KMS-11 (cell line): ENCODE measurements around the gene EMILIN2.

Experiments used
- H2AFZ ChIP-seq: fragments of 200-600 bp; sonication (generic); 2 replicates; pipeline ENCODE4 v1.6.1; 2016; ENCODE audit warnings: antibody characterized with exemption, mixed run types, low read depth
- H3K27ac ChIP-seq: fragments of 200-600 bp; sonication (generic); 2 replicates; pipeline ENCODE4 v1.6.1; 2016; ENCODE audit warnings: mild to moderate bottlenecking, mixed run types
- H3K27me3 ChIP-seq: fragments of 200-600 bp; sonication (generic); 2 replicates; pipeline ENCODE4 v1.6.1; 2017; ENCODE audit warnings: mild to moderate bottlenecking, low read depth, mixed run types, moderate library complexity; ENCODE audit not compliant: insufficient read depth
- H3K36me3 ChIP-seq: fragments of 200-600 bp; sonication (generic); 2 replicates; pipeline ENCODE4 v1.6.1; 2017; ENCODE audit warnings: mild to moderate bottlenecking, mixed run types; ENCODE audit not compliant: insufficient read depth
- H3K4me1 ChIP-seq: fragments of 200-600 bp; sonication (generic); 2 replicates; pipeline ENCODE4 v1.6.1; 2016; ENCODE audit warnings: mild to moderate bottlenecking, low read depth, mixed run types; ENCODE audit not compliant: poor library complexity, severe bottlenecking
- H3K4me2 ChIP-seq: fragments of 200-600 bp; sonication (generic); 2 replicates; pipeline ENCODE4 v1.7.0; 2016; ENCODE audit warnings: mild to moderate bottlenecking, mixed run types
- H3K4me3 ChIP-seq: fragments of 200-600 bp; sonication (generic); IDR thresholded peaks from 2 replicates; pipeline ENCODE4 v1.6.1; 2017; ENCODE audit warnings: low read depth, low read length, mixed read lengths; ENCODE audit not compliant: insufficient read depth
- H3K79me2 ChIP-seq: fragments of 200-600 bp; sonication (generic); 2 replicates; pipeline ENCODE4 v1.6.1; 2016; ENCODE audit warnings: low read depth, mixed run types; ENCODE audit not compliant: insufficient read depth
- H3K9ac ChIP-seq: fragments of 200-600 bp; sonication (generic); 2 replicates; pipeline ENCODE4 v1.6.1; 2016; ENCODE audit warnings: mild to moderate bottlenecking, mixed run types
- H4K20me1 ChIP-seq: fragments of 200-600 bp; sonication (generic); 2 replicates; pipeline ENCODE4 v1.6.1; 2016; ENCODE audit warnings: mild to moderate bottlenecking, mixed run types; ENCODE audit not compliant: insufficient read depth
- TF ChIP-seq, protein P1 (sequence below): fragments of 200-600 bp; sonication (generic); conservative IDR thresholded peaks from 2 replicates; pipeline ENCODE4 v1.6.1; 2017; ENCODE audit warnings: low read depth, mild to moderate bottlenecking, antibody characterized with exemption, low read length, moderate library complexity, mixed read lengths

Gene EMILIN2

DNA sequence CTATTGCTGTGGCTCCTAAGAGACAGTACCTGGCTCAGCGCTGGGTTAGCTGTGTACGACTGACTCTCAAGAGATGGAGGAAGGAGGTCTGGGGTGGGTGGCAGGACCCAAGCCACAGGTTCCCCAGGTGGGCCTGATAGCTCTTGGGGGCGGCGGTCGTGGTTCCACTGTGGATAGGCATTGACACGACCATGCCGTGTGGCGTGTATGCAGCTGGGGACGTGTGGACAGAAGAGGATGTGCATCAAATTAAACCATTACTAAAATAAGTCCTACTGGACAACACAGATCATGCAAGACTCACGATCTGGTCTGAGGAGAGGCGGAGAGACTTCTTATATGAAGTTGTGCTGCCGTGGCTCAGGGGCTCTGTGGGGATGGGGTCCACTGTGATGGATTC lies 78.1 kb downstream of the EMILIN2 start:
- no peak overlapping the region for H3K4me3 ChIP-seq
- H3K27me3 ChIP-seq: no peaks in the 10 kb centered on the region
- H3K36me3 ChIP-seq: no peaks in the 10 kb centered on the region
- no peak overlapping the region for H3K9ac ChIP-seq
- no peaks in the 10 kb centered on the region for H4K20me1 ChIP-seq
- no peak overlapping the region for H2AFZ ChIP-seq
- TF ChIP-seq, protein P1, sequence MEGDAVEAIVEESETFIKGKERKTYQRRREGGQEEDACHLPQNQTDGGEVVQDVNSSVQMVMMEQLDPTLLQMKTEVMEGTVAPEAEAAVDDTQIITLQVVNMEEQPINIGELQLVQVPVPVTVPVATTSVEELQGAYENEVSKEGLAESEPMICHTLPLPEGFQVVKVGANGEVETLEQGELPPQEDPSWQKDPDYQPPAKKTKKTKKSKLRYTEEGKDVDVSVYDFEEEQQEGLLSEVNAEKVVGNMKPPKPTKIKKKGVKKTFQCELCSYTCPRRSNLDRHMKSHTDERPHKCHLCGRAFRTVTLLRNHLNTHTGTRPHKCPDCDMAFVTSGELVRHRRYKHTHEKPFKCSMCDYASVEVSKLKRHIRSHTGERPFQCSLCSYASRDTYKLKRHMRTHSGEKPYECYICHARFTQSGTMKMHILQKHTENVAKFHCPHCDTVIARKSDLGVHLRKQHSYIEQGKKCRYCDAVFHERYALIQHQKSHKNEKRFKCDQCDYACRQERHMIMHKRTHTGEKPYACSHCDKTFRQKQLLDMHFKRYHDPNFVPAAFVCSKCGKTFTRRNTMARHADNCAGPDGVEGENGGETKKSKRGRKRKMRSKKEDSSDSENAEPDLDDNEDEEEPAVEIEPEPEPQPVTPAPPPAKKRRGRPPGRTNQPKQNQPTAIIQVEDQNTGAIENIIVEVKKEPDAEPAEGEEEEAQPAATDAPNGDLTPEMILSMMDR: no peak
- no peak overlapping the region for H3K27ac ChIP-seq
- H3K79me2 ChIP-seq: no peaks in the 10 kb centered on the region
- H3K4me2 ChIP-seq: no peak overlapping the region
- no peaks in the 10 kb centered on the region for H3K4me1 ChIP-seq

DNA sequence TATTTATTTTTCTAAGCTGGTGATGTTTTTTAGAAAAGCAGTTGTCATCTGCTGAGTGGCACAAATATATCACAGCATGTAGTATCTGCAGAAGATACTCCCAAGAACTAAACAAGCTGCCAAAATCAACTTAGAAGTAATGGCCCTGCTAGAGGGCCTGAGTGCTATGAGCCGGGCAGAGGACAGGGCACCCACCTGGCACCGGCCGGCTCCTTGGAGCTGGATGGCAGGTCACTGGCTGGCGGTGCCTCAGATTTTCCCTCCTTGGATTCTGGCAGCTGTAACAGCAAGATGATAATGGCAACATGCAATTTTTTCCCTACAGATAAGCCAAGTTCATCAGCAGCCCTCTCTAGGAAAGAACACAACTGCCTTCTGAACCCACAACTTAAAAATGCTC lies 79.7 kb downstream of the EMILIN2 start:
- Histone ChIP-seq H3K4me2 (no peak overlapping the region), H3K4me1 (no peaks in the 10 kb centered on the region), H4K20me1 (no peaks in the 10 kb centered on the region), H3K27me3 (no peaks in the 10 kb centered on the region), H3K79me2 (no peaks in the 10 kb centered on the region), H3K27ac (no peak overlapping the region), H3K9ac (no peak overlapping the region), H2AFZ (no peak overlapping the region), H3K4me3 (no peak overlapping the region), H3K36me3 (no peaks in the 10 kb centered on the region)
- TF ChIP-seq, protein P1: no peak

DNA sequence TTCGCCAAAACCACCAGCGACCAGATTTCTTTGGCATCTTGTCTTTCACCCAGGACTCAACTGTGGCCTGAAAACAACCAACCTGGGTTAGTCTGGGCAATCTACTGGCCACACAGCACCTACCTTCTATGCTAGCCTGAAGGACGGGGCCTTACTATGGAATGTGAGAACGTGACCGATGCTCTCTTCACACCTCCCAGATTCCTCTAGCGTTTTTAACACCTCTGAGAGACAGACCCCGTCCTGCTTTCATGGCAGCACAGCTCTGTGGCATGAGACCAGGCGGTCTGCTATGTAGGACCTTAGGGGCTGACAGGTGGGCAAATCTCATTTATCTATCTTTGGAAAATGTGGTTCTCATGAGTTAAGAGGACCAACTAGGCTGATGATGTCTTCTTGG lies 80.9 kb downstream of the EMILIN2 start:
- Histone ChIP-seq H3K4me2 (no peak overlapping the region), H2AFZ (no peak overlapping the region), H3K27me3 (no peaks in the 10 kb centered on the region), H4K20me1 (no peaks in the 10 kb centered on the region), H3K9ac (no peak overlapping the region), H3K4me3 (no peak overlapping the region), H3K79me2 (no peaks in the 10 kb centered on the region), H3K4me1 (peaks cover 3% of the 10 kb centered on the region), H3K36me3 (no peaks in the 10 kb centered on the region), H3K27ac (no peak overlapping the region)
- TF ChIP-seq, protein P1: no peak

DNA sequence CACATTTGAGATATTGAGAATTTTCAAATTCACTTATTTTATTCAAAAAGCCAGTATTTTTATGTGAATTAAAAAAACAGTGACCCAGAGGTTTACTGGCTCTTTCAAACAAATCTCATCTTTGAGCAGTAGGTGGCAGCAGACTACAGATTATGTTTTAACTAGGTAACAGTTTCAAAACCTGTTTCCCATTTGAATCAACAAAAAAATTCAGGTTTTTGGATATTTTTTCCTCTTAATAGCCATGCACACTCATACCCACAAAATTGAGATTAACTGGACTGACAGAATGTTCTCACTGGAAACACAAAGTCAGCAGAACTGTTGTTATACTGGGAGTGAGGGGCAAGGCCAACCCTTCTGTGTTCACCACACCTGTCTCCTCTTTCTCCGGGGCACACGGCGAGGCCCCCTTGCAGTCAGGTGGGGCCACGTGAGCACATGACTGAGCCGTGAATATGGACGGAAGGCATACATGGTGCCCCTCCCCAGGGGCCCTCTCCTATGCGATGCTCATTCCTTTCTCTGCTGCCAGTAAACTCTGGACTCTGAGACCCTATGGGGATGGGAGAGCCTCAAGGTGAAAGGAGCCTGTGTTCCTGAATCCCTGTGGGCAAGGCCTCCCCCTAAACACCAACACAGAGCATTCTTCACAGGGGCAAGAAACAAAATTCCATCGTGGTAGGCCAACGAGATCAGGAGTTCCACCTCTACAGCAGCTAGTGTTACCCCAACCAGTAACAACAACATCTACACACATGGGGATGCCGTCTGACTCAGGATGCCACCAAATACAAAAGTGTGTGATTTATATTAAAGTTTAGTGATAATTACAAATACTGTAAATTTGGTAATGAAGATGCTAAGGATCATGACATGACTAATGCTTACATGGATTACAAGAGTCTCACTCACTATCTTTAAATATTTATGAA lies 85.7 kb downstream of the EMILIN2 start:
- H3K4me1 ChIP-seq: peaks cover 3% of the 10 kb centered on the region
- no peaks in the 10 kb centered on the region for H3K79me2 ChIP-seq
- H3K36me3 ChIP-seq: no peaks in the 10 kb centered on the region
- no peak overlapping the region for H3K9ac ChIP-seq
- H3K27me3 ChIP-seq: no peaks in the 10 kb centered on the region
- no peak overlapping the region for H3K4me2 ChIP-seq
- no peaks in the 10 kb centered on the region for H4K20me1 ChIP-seq
- H2AFZ ChIP-seq: no peak overlapping the region
- no peak overlapping the region for H3K27ac ChIP-seq
- TF ChIP-seq, protein P1: peak; percentile 87
- no peak overlapping the region for H3K4me3 ChIP-seq
